CD8-positive, alpha-beta memory T cell (primary cell): ENCODE results near the gene ZNF324B. TPM values are rescaled to one million over a fixed set of nuclear protein-coding genes. Genes with fewer than 3 reads are reported as not detected.
"Not testable (repeated sequence)": the region's sequence is repeated elsewhere in the genome, so short reads cannot be mapped to it uniquely, and the experiment has no call there.

Experiments used
- CTCF ChIA-PET: fragments of 350-600 bp; sonication (Branson Sonifier 250); formaldehyde crosslinking; loops from one replicate; lab custom pipeline; 2021; ENCODE audit warnings: antibody characterized with exemption; lab: Charles Lee
- POLR2A ChIA-PET: fragments of 350-600 bp; sonication (Branson Sonifier 250); formaldehyde crosslinking; loops from one replicate; lab custom pipeline; 2021; ENCODE audit warnings: antibody characterized with exemption; lab: Charles Lee
- DNase-seq, 5 donors: peaks; one replicate each; pipeline versions ENCODE4 v3.0.0 to v3.0.0-alpha.2; 2020 to 2022; ENCODE audit warnings: mixed read lengths in 1 of 5
- H3K27ac ChIP-seq: one replicate; pipeline ENCODE4 v1.7.0; 2013; ENCODE audit warnings: low read depth, mild to moderate bottlenecking, low read length, moderate library complexity
- H3K27me3 ChIP-seq: 2 replicates; pipeline ENCODE4 v1.7.0; 2013; ENCODE audit warnings: low read length, mild to moderate bottlenecking; ENCODE audit not compliant: insufficient read depth, poor library complexity, severe bottlenecking
- H3K36me3 ChIP-seq: 2 replicates; pipeline ENCODE4 v1.7.0; 2013; ENCODE audit warnings: mild to moderate bottlenecking, low read length, moderate library complexity; ENCODE audit not compliant: insufficient read depth
- H3K4me1 ChIP-seq: 2 replicates; pipeline ENCODE4 v1.7.0; 2013; ENCODE audit warnings: mild to moderate bottlenecking, low read length, moderate library complexity; ENCODE audit not compliant: insufficient read depth
- H3K4me3 ChIP-seq: 2 replicates; pipeline ENCODE4 v1.7.0; 2013; ENCODE audit warnings: mild to moderate bottlenecking, low read length
- H3K9me3 ChIP-seq: 2 replicates; pipeline ENCODE4 v1.7.0; 2013; ENCODE audit warnings: mild to moderate bottlenecking, low read length
- H3K27ac Mint-ChIP-seq, 8 donors: one replicate each; pipeline ENCODE4 v1.8.0; 2020 to 2021; ENCODE audit warnings: mixed read lengths in 8 of 8, mild to moderate bottlenecking in 6 of 8, inconsistent platforms in 3 of 8, moderate library complexity in 3 of 8
- H3K27me3 Mint-ChIP-seq, 2 donors: one replicate each; pipeline ENCODE4 v1.8.0; 2020 to 2021; ENCODE audit warnings: mixed read lengths in 2 of 2, mild to moderate bottlenecking in 1 of 2, moderate library complexity in 1 of 2
- H3K36me3 Mint-ChIP-seq, 3 donors: one replicate each; pipeline ENCODE4 v1.8.0; 2020 to 2021; ENCODE audit warnings: mixed read lengths in 3 of 3, inconsistent platforms in 1 of 3, mild to moderate bottlenecking in 1 of 3
- H3K4me1 Mint-ChIP-seq, 3 donors: one replicate each; pipeline ENCODE4 v1.8.0; 2020 to 2021; ENCODE audit warnings: mixed read lengths in 3 of 3, inconsistent platforms in 1 of 3, mild to moderate bottlenecking in 1 of 3
- H3K4me3 Mint-ChIP-seq, 7 donors: one replicate each; pipeline ENCODE4 v1.8.0; 2020 to 2021; ENCODE audit warnings: mixed read lengths in 7 of 7, mild to moderate bottlenecking in 6 of 7, moderate library complexity in 4 of 7, inconsistent platforms in 2 of 7
- H3K9me3 Mint-ChIP-seq, 5 donors: one replicate each; pipeline ENCODE4 v1.8.0; 2020 to 2022; ENCODE audit warnings: mixed read lengths in 5 of 5, mild to moderate bottlenecking in 3 of 5, moderate library complexity in 2 of 5, inconsistent platforms in 1 of 5
- polyA plus RNA-seq: library from polyadenylated mRNA; unstranded; fragments of 300-500 nt; fragmentation: Illumina TruSeq; gene quantifications from one replicate; pipeline ENCODE4 v1.2.3, GENCODE V29; 2021
- total RNA-seq, 2 experiments: library from RNA; stranded (reverse); gene quantifications; one replicate each; pipeline ENCODE4 v1.2.3, GENCODE V29; 2021

Gene ZNF324B
- total and polyA plus RNA-seq, 3 experiments from 2014 or later: 2.9 to 11.3 (median 11.3) TPM

DNA sequence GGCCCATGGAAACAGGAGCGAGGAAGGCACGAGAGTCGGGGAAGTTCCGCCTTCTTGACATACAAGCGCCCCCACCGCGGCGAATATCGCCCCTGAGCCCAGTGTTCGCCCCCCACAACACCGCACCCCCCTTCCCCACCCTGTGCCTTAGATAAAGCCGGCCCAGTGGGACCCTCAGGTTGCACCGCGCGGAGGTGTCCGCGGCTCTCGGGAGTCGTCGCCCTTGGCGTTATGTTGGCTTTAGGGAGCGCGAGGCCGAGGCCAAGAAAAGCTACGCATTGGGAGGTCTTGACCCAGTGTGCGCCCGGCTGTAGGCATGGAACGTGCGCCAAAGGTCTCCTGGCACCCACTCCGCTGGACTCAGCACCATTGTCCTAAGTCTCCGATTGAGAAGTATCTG is 10.9 kb upstream of the ZNF324B start:
- peaks cover 7 to 8% of the 10 kb centered on the region in 2 donors for H3K27me3 Mint-ChIP-seq
- H3K27ac Mint-ChIP-seq: peak overlapping the region; percentile 85 to 100 (median 99)
- H3K36me3 Mint-ChIP-seq: peaks cover 25 to 47% (median 41%) of the 10 kb centered on the region in 3 donors
- H3K27me3 ChIP-seq: no peaks in the 10 kb centered on the region
- ChIA-PET CTCF (interaction anchor here (1.4 kb wide), 1 partner anchor 11 kb away, joined by 3 read pairs; the partner anchor contains the start of gene ZNF324B), POLR2A (interaction anchor here (0.7 to 1.2 kb wide), 5 partner anchors 32 to 93 kb away, joined by 3 to 10 read pairs (median 4); partner anchors contain the start of genes ZNF497 and ZNF584)
- H3K36me3 ChIP-seq: peaks cover 11% of the 10 kb centered on the region
- DNase-seq: peak in 1 of 5 donors; percentile 6
- peaks cover 3 to 44% (median 37%) of the 10 kb centered on the region in 5 donors for H3K9me3 Mint-ChIP-seq
- peak overlapping the region; percentile 71 for H3K27ac ChIP-seq
- peaks cover 26 to 34% (median 30%) of the 10 kb centered on the region in 3 donors for H3K4me1 Mint-ChIP-seq
- peak overlapping the region; percentile 93 for H3K4me3 ChIP-seq
- H3K4me3 Mint-ChIP-seq: peak overlapping the region; percentile 88 to 97 (median 95)
- peaks cover 20% of the 10 kb centered on the region for H3K4me1 ChIP-seq
- H3K9me3 ChIP-seq: peaks cover 26% of the 10 kb centered on the region

GRCh38 chr19:58442986-58443385 is 8.4 kb upstream of the ZNF324B start:
- H3K27ac Mint-ChIP-seq, H3K9me3 ChIP-seq, H3K27ac ChIP-seq, CTCF ChIA-PET, DNase-seq, H3K4me3 ChIP-seq, POLR2A ChIA-PET, H3K4me3 Mint-ChIP-seq, H3K36me3 ChIP-seq: not testable (repeated sequence)
- H3K36me3 Mint-ChIP-seq: peaks cover 5 to 27% (median 18%) of the 10 kb centered on the region in 3 donors
- peaks cover 14 to 23% of the 10 kb centered on the region in 2 donors for H3K27me3 Mint-ChIP-seq
- peaks cover 3 to 25% (median 16%) of the 10 kb centered on the region in 5 donors for H3K9me3 Mint-ChIP-seq
- H3K4me1 Mint-ChIP-seq: peaks cover 24 to 27% (median 25%) of the 10 kb centered on the region in 3 donors
- Histone ChIP-seq H3K27me3 (peaks cover 11% of the 10 kb centered on the region), H3K4me1 (peaks cover 20% of the 10 kb centered on the region)

DNA sequence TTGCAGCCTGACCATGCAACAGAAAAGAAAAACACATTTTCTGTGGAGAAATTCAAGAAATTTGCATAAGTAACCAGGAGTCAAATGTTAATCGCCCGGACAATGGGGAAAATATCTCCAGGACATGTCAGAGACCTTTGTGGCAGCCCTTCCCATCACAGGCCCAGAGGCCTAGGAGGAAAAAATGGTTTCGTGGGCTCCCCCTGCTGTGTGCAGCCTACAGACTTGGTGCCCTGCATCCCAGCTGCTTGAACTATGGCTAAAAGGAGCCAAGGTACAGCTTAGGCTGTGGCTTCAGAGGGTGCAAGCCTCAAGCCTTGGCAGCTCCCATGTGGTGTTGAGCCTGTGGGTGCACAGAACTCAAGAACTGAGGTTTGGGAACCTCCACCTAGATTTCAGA is 2.6 kb upstream of the ZNF324B start:
- H3K4me3 ChIP-seq, CTCF ChIA-PET, DNase-seq, POLR2A ChIA-PET, H3K9me3 ChIP-seq, H3K36me3 ChIP-seq, H3K4me1 ChIP-seq, H3K27ac Mint-ChIP-seq, H3K36me3 Mint-ChIP-seq, H3K27ac ChIP-seq: not testable (repeated sequence)
- peaks cover 0 to 12% (median 8%) of the 10 kb centered on the region in 5 donors for H3K9me3 Mint-ChIP-seq
- peaks cover 25 to 39% of the 10 kb centered on the region in 2 donors for H3K27me3 Mint-ChIP-seq
- H3K4me3 Mint-ChIP-seq: peak overlapping the region in 1 of 7 donors; percentile 40
- H3K27me3 ChIP-seq: peaks cover 12% of the 10 kb centered on the region
- H3K4me1 Mint-ChIP-seq: peaks cover 17 to 20% (median 18%) of the 10 kb centered on the region in 3 donors

DNA sequence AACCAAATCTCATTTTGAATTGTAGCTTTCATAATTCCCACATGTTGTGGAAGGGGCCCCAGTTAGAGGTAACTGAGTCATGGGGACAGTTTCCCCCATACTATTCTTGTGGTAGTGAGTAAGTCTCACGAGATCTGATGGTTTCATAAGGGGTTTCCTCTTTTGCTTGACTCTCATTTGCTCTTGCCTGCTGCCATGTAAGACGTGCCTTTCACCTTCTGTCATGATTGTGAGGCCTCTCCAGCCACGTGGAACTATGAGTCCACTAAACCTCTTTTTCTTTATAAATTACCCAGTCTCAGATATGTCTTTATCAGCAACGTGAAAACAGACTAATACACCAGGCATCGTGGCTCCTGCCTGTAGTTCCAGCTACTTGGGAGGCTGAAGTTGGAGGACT is 1.4 kb upstream of the ZNF324B start:
- peaks cover 18 to 23% (median 20%) of the 10 kb centered on the region in 3 donors for H3K4me1 Mint-ChIP-seq
- POLR2A ChIA-PET, CTCF ChIA-PET: not testable (repeated sequence)

GRCh38 chr19:58450856-58451357 is 515 bp upstream of the ZNF324B start:
- peaks cover 0 to 16% (median 6%) of the 10 kb centered on the region in 3 donors for H3K36me3 Mint-ChIP-seq
- peaks cover 12% of the 10 kb centered on the region for H3K27me3 ChIP-seq
- H3K27ac Mint-ChIP-seq: peak overlapping the region; percentile 18 to 94 (median 81)
- ChIA-PET CTCF (interaction anchor here (0.8 kb wide), 1 partner anchor 11 kb away, joined by 3 read pairs; the partner anchor contains the start of gene ZNF132), POLR2A (interaction anchor here (0.6 to 0.7 kb wide), 2 partner anchors 315 to 1856 kb away, joined by 3 to 5 read pairs; no protein-coding TSS in a partner anchor)
- peaks cover 3% of the 10 kb centered on the region for H3K36me3 ChIP-seq
- H3K4me1 Mint-ChIP-seq: peaks cover 18 to 23% (median 20%) of the 10 kb centered on the region in 3 donors
- peaks cover 19 to 31% of the 10 kb centered on the region in 2 donors for H3K27me3 Mint-ChIP-seq
- H3K9me3 Mint-ChIP-seq: peaks cover 0 to 12% (median 8%) of the 10 kb centered on the region in 5 donors
- peaks cover 6% of the 10 kb centered on the region for H3K4me1 ChIP-seq
- peak overlapping the region; percentile 65 for H3K27ac ChIP-seq
- DNase-seq: no peak
- peak overlapping the region; percentile 81 for H3K4me3 ChIP-seq
- H3K4me3 Mint-ChIP-seq: peak overlapping the region; percentile 83 to 90 (median 88)
- H3K9me3 ChIP-seq: no peaks in the 10 kb centered on the region

More for the DNA sequence above, 1.4 kb upstream of the ZNF324B start:
- H3K27ac ChIP-seq, H3K9me3 ChIP-seq, H3K36me3 ChIP-seq, H3K4me3 ChIP-seq, H3K4me1 ChIP-seq, DNase-seq, H3K4me3 Mint-ChIP-seq, H3K27ac Mint-ChIP-seq: not testable (repeated sequence)
- peaks cover 0 to 15% (median 6%) of the 10 kb centered on the region in 3 donors for H3K36me3 Mint-ChIP-seq
- peaks cover 12% of the 10 kb centered on the region for H3K27me3 ChIP-seq
- H3K9me3 Mint-ChIP-seq: peaks cover 0 to 12% (median 8%) of the 10 kb centered on the region in 5 donors
- H3K27me3 Mint-ChIP-seq: peaks cover 22 to 34% of the 10 kb centered on the region in 2 donors

DNA sequence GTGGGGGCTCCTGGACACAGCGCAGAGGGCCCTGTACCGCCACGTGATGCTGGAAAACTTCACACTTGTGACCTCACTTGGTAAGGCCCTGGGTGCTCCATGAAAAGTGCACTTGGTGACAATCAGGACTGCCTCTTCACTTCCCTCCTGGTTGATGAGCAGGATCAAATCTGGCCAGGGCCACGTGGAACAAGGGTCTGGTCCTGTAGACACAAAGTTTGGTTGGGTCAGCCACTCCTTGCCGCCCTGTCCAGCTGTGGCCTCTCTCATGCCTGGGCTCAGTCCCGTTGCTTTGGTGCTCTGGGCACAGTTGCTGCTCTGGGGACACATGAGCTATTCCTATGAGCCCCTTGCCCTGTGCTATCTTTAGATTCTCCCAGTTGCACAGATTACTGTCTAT is 2.3 kb downstream of the ZNF324B start:
- H3K27ac Mint-ChIP-seq: no peak overlapping the region
- peaks cover 6% of the 10 kb centered on the region for H3K4me1 ChIP-seq
- ChIA-PET POLR2A (no interaction called here), CTCF (no interaction called here)
- peaks cover 0 to 34% (median 8%) of the 10 kb centered on the region in 3 donors for H3K36me3 Mint-ChIP-seq
- H3K4me1 Mint-ChIP-seq: peaks cover 18 to 23% (median 20%) of the 10 kb centered on the region in 3 donors
- H3K9me3 ChIP-seq: no peaks in the 10 kb centered on the region
- H3K36me3 ChIP-seq: peaks cover 3% of the 10 kb centered on the region
- H3K27me3 Mint-ChIP-seq: peaks cover 10 to 11% of the 10 kb centered on the region in 2 donors
- peak overlapping the region in 6 of 7 donors; percentile 8 to 79 (median 60) for H3K4me3 Mint-ChIP-seq
- no peak overlapping the region for H3K27ac ChIP-seq
- H3K4me3 ChIP-seq: no peak overlapping the region
- no peaks in the 10 kb centered on the region for H3K27me3 ChIP-seq
- peaks cover 0 to 6% (median 0%) of the 10 kb centered on the region in 5 donors for H3K9me3 Mint-ChIP-seq
- no peak for DNase-seq

GRCh38 chr19:58455306-58455705 is 3.9 kb downstream of the ZNF324B start:
- CTCF ChIA-PET: no interaction called here
- no peaks in the 10 kb centered on the region for H3K9me3 Mint-ChIP-seq

GRCh38 chr19:58456111-58456510 is 4.7 kb downstream of the ZNF324B start:
- peaks cover 0 to 3% of the 10 kb centered on the region in 2 donors for H3K27me3 Mint-ChIP-seq
- peaks cover 9 to 19% (median 14%) of the 10 kb centered on the region in 3 donors for H3K4me1 Mint-ChIP-seq
- POLR2A ChIA-PET: no interaction called here
- Histone ChIP-seq H3K9me3 (no peaks in the 10 kb centered on the region), H3K4me3 (no peak overlapping the region), H3K36me3 (peaks cover 3% of the 10 kb centered on the region), H3K27me3 (no peaks in the 10 kb centered on the region), H3K4me1 (peaks cover 1% of the 10 kb centered on the region), H3K27ac (no peak overlapping the region)
- no peaks in the 10 kb centered on the region for H3K9me3 Mint-ChIP-seq
- peaks cover 0 to 34% (median 9%) of the 10 kb centered on the region in 3 donors for H3K36me3 Mint-ChIP-seq
- CTCF ChIA-PET: no interaction called here
- no peak overlapping the region for H3K4me3 Mint-ChIP-seq
- no peak for DNase-seq
- no peak overlapping the region for H3K27ac Mint-ChIP-seq

More at GRCh38 chr19:58455306-58455705, 3.9 kb downstream of the ZNF324B start:
- H3K27me3 ChIP-seq: no peaks in the 10 kb centered on the region
- H3K4me3 ChIP-seq: no peak overlapping the region
- H3K27me3 Mint-ChIP-seq: peaks cover 0 to 3% of the 10 kb centered on the region in 2 donors
- H3K4me1 ChIP-seq: peaks cover 6% of the 10 kb centered on the region
- POLR2A ChIA-PET: no interaction called here
- H3K27ac ChIP-seq: no peak overlapping the region
- no peaks in the 10 kb centered on the region for H3K9me3 ChIP-seq
- no peak for DNase-seq
- H3K27ac Mint-ChIP-seq: no peak overlapping the region
- peaks cover 0 to 34% (median 9%) of the 10 kb centered on the region in 3 donors for H3K36me3 Mint-ChIP-seq
- peaks cover 3% of the 10 kb centered on the region for H3K36me3 ChIP-seq
- H3K4me3 Mint-ChIP-seq: peak overlapping the region in 2 of 7 donors; percentile 42 to 65
- peaks cover 17 to 24% (median 20%) of the 10 kb centered on the region in 3 donors for H3K4me1 Mint-ChIP-seq
